IMR-90 (cell line): ENCODE measurements around the gene GAS6. TPM values are rescaled to one million over a fixed set of nuclear protein-coding genes. Genes with fewer than 3 reads are reported as not detected.

Source experiments
- ATAC-seq: fragments of 200-7000 bp; cut with Tn5 transposase; 2 replicates; pipeline ENCODE4 v1.9.1; 2020; ENCODE audit warnings: low read depth, mild to moderate bottlenecking, moderate library complexity
- BruUV-seq: library from RNA; stranded (reverse); fragments of 400-500 nt; replicated peaks from 2 replicates; lab custom pipeline; 2021; lab: Mats Ljungman, UMichigan
- CTCF ChIA-PET: fragments of 300-600 bp; formaldehyde crosslinking; extraction: SDS; loops from one replicate; lab custom pipeline; 2021; ENCODE audit warnings: antibody characterized with exemption; lab: Yijun Ruan, JAX
- POLR2A ChIA-PET: fragments of 300-600 bp; sonication (Branson Sonifier 250); formaldehyde crosslinking; loops from one replicate; lab custom pipeline; 2022; ENCODE audit warnings: antibody characterized with exemption; ENCODE audit not compliant: unreplicated experiment; lab: Charles Lee
- DNase-seq: peaks from one replicate; pipeline ENCODE4 v3.0.0; 2013
- H2AFZ ChIP-seq: replicated peaks from 2 replicates; pipeline ENCODE3; 2013; ENCODE audit warnings: low read length, mild to moderate bottlenecking; ENCODE audit not compliant: poor library complexity
- H2AK5ac ChIP-seq: 2 replicates; pipeline ENCODE4 v1.6.1; 2013; ENCODE audit warnings: low read depth, low read length, inconsistent platforms
- H2AK9ac ChIP-seq: replicated peaks from 2 replicates; pipeline ENCODE3; 2013; ENCODE audit warnings: mild to moderate bottlenecking, low read depth, low read length, moderate library complexity; ENCODE audit not compliant: poor library complexity
- H2BK120ac ChIP-seq: 2 replicates; pipeline ENCODE4 v1.6.1; 2013; ENCODE audit warnings: low read depth, low read length, inconsistent platforms
- H2BK15ac ChIP-seq: 3 replicates; pipeline ENCODE4 v1.6.1; 2013; ENCODE audit warnings: low read depth, low read length, inconsistent platforms
- H2BK20ac ChIP-seq: 2 replicates; pipeline ENCODE4 v1.6.1; 2013; ENCODE audit warnings: low read depth, mild to moderate bottlenecking, inconsistent platforms, low read length, moderate library complexity
- H2BK5ac ChIP-seq: 2 replicates; pipeline ENCODE4 v1.6.1; 2013; ENCODE audit warnings: mild to moderate bottlenecking, low read depth, low read length, inconsistent platforms; ENCODE audit not compliant: poor library complexity, severe bottlenecking
- H3K14ac ChIP-seq: replicated peaks from 2 replicates; pipeline ENCODE4 v1.6.1; 2013; ENCODE audit warnings: low read depth, low read length, inconsistent platforms
- H3K18ac ChIP-seq: 2 replicates; pipeline ENCODE4 v1.6.1; 2013; ENCODE audit warnings: low read depth, low read length, control low read depth
- H3K23ac ChIP-seq: 2 replicates; pipeline ENCODE4 v1.6.1; 2013; ENCODE audit warnings: low read depth, low read length, inconsistent platforms
- H3K27ac ChIP-seq: 2 replicates; pipeline ENCODE4 v1.5.1; 2013; ENCODE audit warnings: mild to moderate bottlenecking, control low read depth, low read length; ENCODE audit not compliant: insufficient read depth
- H3K27me3 ChIP-seq: 2 replicates; pipeline ENCODE4 v1.6.1; 2013; ENCODE audit warnings: low read length; ENCODE audit not compliant: control insufficient read depth, insufficient read depth
- H3K36me3 ChIP-seq: 2 replicates; pipeline ENCODE4 v1.6.1; 2013; ENCODE audit warnings: low read length, mixed read lengths; ENCODE audit not compliant: control insufficient read depth, insufficient read depth
- H3K4ac ChIP-seq: 2 replicates; pipeline ENCODE4 v1.6.1; 2013; ENCODE audit warnings: low read depth, low read length, inconsistent platforms
- H3K4me1 ChIP-seq: 2 replicates; pipeline ENCODE4 v1.6.1; 2013; ENCODE audit warnings: low read length, mixed read lengths; ENCODE audit not compliant: control insufficient read depth, insufficient read depth
- H3K4me2 ChIP-seq: 2 replicates; pipeline ENCODE4 v1.6.1; 2013; ENCODE audit warnings: low read depth, mild to moderate bottlenecking, control low read depth, low read length, moderate library complexity
- H3K4me3 ChIP-seq: 2 replicates; pipeline ENCODE4 v1.5.1; 2013; ENCODE audit warnings: low read depth, mild to moderate bottlenecking, control low read depth, low read length, moderate library complexity; ENCODE audit not compliant: insufficient read depth
- H3K56ac ChIP-seq: 2 replicates; pipeline ENCODE4 v1.6.1; 2013; ENCODE audit warnings: low read length, inconsistent platforms; ENCODE audit not compliant: insufficient read depth; ENCODE audit errors: extremely low read depth
- H3K79me1 ChIP-seq, 2 experiments: 2 replicates each; pipeline ENCODE4 v1.6.1; 2013; ENCODE audit warnings: low read length in 2 of 2, inconsistent platforms in 1 of 2, low read depth in 1 of 2
- H3K9ac ChIP-seq: 2 replicates; pipeline ENCODE4 v1.6.1; 2013; ENCODE audit warnings: low read depth, low read length, control low read depth
- H3K9me1 ChIP-seq: 2 replicates; pipeline ENCODE4 v1.6.1; 2013; ENCODE audit warnings: low read length, inconsistent platforms; ENCODE audit not compliant: insufficient read depth
- H3K9me3 ChIP-seq: 2 replicates; pipeline ENCODE4 v1.6.1; 2013; ENCODE audit warnings: low read length; ENCODE audit not compliant: control insufficient read depth, insufficient read depth
- H4K20me1 ChIP-seq: 2 replicates; pipeline ENCODE4 v1.6.1; 2013; ENCODE audit warnings: low read length, inconsistent platforms; ENCODE audit not compliant: insufficient read depth
- H4K5ac ChIP-seq: 2 replicates; pipeline ENCODE4 v1.6.1; 2013; ENCODE audit warnings: mild to moderate bottlenecking, low read depth, low read length, control low read depth
- H4K8ac ChIP-seq, 2 experiments: 2 replicates each; pipeline ENCODE4 v1.6.1; 2013; ENCODE audit warnings: low read depth in 2 of 2, low read length in 2 of 2, control low read depth in 1 of 2, inconsistent platforms in 1 of 2
- H4K91ac ChIP-seq: 2 replicates; pipeline ENCODE4 v1.6.1; 2013; ENCODE audit warnings: low read depth, low read length, inconsistent platforms; ENCODE audit not compliant: insufficient read depth
- BHLHE40 ChIP-seq: fragments of 150-350 bp; IDR thresholded peaks from 2 replicates; pipeline ENCODE4 v1.6.1; 2016; ENCODE audit warnings: mild to moderate bottlenecking, low read depth, low read length
- CEBPB ChIP-seq: IDR thresholded peaks from 2 replicates; pipeline ENCODE4 v1.6.1; 2012; ENCODE audit warnings: low read depth, low read length, improper control_type of control experiment
- CHD1 ChIP-seq: IDR thresholded peaks from 2 replicates; pipeline ENCODE4 v1.6.1; 2012; ENCODE audit warnings: low read depth, low read length, improper control_type of control experiment
- FOS ChIP-seq: fragments of 150-350 bp; IDR thresholded peaks from 2 replicates; pipeline ENCODE4 v1.6.1; 2016; ENCODE audit warnings: low read depth, low read length
- MAFK ChIP-seq: IDR thresholded peaks from 2 replicates; pipeline ENCODE4 v1.6.1; 2012; ENCODE audit warnings: low read depth, low read length, improper control_type of control experiment
- MAZ ChIP-seq: IDR thresholded peaks from 2 replicates; pipeline ENCODE4 v1.6.1; 2012; ENCODE audit warnings: low read depth, mild to moderate bottlenecking, low read length, improper control_type of control experiment, moderate library complexity, borderline replicate concordance
- MXI1 ChIP-seq: IDR thresholded peaks from 2 replicates; pipeline ENCODE4 v1.6.1; 2012; ENCODE audit warnings: low read depth, mild to moderate bottlenecking, low read length, moderate library complexity, borderline replicate concordance
- NFE2L2 ChIP-seq: fragments of 150-350 bp; IDR thresholded peaks from 2 replicates; pipeline ENCODE4 v1.6.1; 2016; ENCODE audit warnings: low read depth, mild to moderate bottlenecking, low read length
- POLR2A ChIP-seq: IDR thresholded peaks from 2 replicates; pipeline ENCODE4 v1.6.1; 2012; ENCODE audit warnings: mild to moderate bottlenecking, low read depth, low read length
- RAD21 ChIP-seq: IDR thresholded peaks from 2 replicates; pipeline ENCODE4 v1.6.1; 2012; ENCODE audit warnings: low read length, improper control_type of control experiment
- RCOR1 ChIP-seq: IDR thresholded peaks from 2 replicates; pipeline ENCODE4 v1.6.1; 2012; ENCODE audit warnings: mild to moderate bottlenecking, low read length, improper control_type of control experiment; ENCODE audit not compliant: insufficient replicate concordance
- RFX5 ChIP-seq: IDR thresholded peaks from 2 replicates; pipeline ENCODE4 v1.8.0; 2012; ENCODE audit warnings: low read depth, mild to moderate bottlenecking, low read length, moderate library complexity
- SMC3 ChIP-seq: fragments of 150-350 bp; IDR thresholded peaks from 2 replicates; pipeline ENCODE4 v1.6.1; 2016; ENCODE audit warnings: low read depth, mild to moderate bottlenecking, antibody characterized with exemption, low read length, moderate library complexity
- WGBS, 2 experiments: methylation state at CpG; one replicate each; pipeline versions ENCODE4 v1.1.5 to v1.1.7; 2013; ENCODE audit warnings: missing lambda C conversion rate in 2 of 2; ENCODE audit not compliant: insufficient read length in 1 of 2; ENCODE audit errors: extremely low coverage in 2 of 2; 5-methylcytosine and 5-hydroxymethylcytosine counted together
- dilution Hi-C: fragments of 300-500 bp; cut with HindIII; formaldehyde crosslinking; loops from one replicate; pipeline ENCODE4 v1.14.3; 2018; ENCODE audit warnings: low sequenced_read_pairs; ENCODE audit not compliant: unreplicated experiment
- in situ Hi-C: fragments of 300-500 bp; cut with MboI; formaldehyde crosslinking; loops from 3 replicates; pipeline ENCODE4 v1.14.3; 2019; ENCODE audit warnings: low sequenced_read_pairs, inconsistent platforms, mixed read lengths
- intact Hi-C: fragments of 100-400 bp; cut with micrococcal nuclease; formaldehyde crosslinking; loops from 2 replicates; pipeline ENCODE4 v1.10.0; 2022
- polyA plus RNA-seq, 3 experiments: library from polyadenylated mRNA; depleted of rRNA; stranded (reverse); fragments of >200 nt; gene quantifications; 2 replicates each; pipeline ENCODE4 v1.2.3, GENCODE V29; 2012; ENCODE audit warnings: low replicate concordance in 1 of 3
- total RNA-seq: library from RNA; depleted of rRNA; stranded (reverse); fragments of >200 nt; gene quantifications from 2 replicates; pipeline ENCODE4 v1.2.3, GENCODE V29; 2012
- TF ChIP-seq, protein P1 (sequence below): fragments of 150-350 bp; IDR thresholded peaks from 2 replicates; pipeline ENCODE4 v1.6.1; 2017; ENCODE audit warnings: mild to moderate bottlenecking, antibody characterized with exemption, low read length, low read depth
- TF ChIP-seq, protein P2 (sequence below): conservative IDR thresholded peaks from 2 replicates; pipeline ENCODE4 v1.5.1; 2012; ENCODE audit warnings: mild to moderate bottlenecking, low read depth, low read length, improper control_type of control experiment
- TF ChIP-seq, protein P3 (sequence below): fragments of 150-350 bp; IDR thresholded peaks from 2 replicates; pipeline ENCODE4 v1.6.1; 2016; ENCODE audit warnings: low read depth, mild to moderate bottlenecking, low read length, moderate library complexity, borderline replicate concordance

Gene GAS6
- total and polyA plus RNA-seq, 2 of the 4 experiments (the other 2 are of a cell fraction) = 220 to 823 TPM

DNA sequence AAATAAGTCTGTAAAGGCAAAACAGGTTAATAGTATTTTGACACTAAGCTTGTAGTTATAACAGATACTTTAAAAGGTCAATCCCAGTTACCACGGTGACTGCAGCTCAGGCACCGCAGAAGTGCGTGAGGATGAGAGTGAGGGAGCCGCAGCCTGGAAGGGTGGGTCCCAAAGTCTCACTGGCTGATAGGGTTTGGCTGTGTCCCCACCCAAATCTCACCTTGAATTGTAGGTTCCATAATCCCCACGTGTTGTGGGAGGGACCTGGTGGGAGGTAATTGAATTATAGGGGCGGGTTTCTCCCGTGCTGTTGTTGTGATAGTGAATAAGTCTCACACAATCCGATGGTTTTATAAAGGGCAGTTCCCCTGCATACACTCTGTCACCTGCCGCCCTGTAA, 40.0 kb upstream of the GAS6 start:
- no peaks in the 10 kb centered on the region for H3K27me3 ChIP-seq
- intact Hi-C loops = no loop called here
- no peak overlapping the region for H3K4me2 ChIP-seq
- H4K8ac ChIP-seq = peak overlapping the region; percentile 85 to 96
- no peak overlapping the region for H3K4me3 ChIP-seq
- WGBS, 2 experiments = no CpG with 5 or more reads among the region's 9 CpGs
- ChIA-PET CTCF (no interaction called here), POLR2A (no interaction called here)
- peak overlapping the region; percentile 91 for H2BK20ac ChIP-seq
- peak overlapping the region; percentile 31; the same call in 1 of the 2 replicates for H3K9ac ChIP-seq
- no peaks in the 10 kb centered on the region for H3K36me3 ChIP-seq
- H2AK9ac ChIP-seq = peak overlapping the region; percentile 77
- H3K4ac ChIP-seq = peak overlapping the region; percentile 99
- H3K56ac ChIP-seq = peak overlapping the region; percentile 72
- TF ChIP-seq RFX5 (no peak), MAZ (no peak), MXI1 (no peak), BHLHE40 (no peak), RAD21 (no peak), FOS (no peak), POLR2A (no peak), CEBPB (no peak), RCOR1 (no peak), SMC3 (no peak), MAFK (no peak), CHD1 (no peak), NFE2L2 (no peak)
- TF ChIP-seq, protein P1, sequence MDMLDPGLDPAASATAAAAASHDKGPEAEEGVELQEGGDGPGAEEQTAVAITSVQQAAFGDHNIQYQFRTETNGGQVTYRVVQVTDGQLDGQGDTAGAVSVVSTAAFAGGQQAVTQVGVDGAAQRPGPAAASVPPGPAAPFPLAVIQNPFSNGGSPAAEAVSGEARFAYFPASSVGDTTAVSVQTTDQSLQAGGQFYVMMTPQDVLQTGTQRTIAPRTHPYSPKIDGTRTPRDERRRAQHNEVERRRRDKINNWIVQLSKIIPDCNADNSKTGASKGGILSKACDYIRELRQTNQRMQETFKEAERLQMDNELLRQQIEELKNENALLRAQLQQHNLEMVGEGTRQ = no peak
- TF ChIP-seq, protein P2, sequence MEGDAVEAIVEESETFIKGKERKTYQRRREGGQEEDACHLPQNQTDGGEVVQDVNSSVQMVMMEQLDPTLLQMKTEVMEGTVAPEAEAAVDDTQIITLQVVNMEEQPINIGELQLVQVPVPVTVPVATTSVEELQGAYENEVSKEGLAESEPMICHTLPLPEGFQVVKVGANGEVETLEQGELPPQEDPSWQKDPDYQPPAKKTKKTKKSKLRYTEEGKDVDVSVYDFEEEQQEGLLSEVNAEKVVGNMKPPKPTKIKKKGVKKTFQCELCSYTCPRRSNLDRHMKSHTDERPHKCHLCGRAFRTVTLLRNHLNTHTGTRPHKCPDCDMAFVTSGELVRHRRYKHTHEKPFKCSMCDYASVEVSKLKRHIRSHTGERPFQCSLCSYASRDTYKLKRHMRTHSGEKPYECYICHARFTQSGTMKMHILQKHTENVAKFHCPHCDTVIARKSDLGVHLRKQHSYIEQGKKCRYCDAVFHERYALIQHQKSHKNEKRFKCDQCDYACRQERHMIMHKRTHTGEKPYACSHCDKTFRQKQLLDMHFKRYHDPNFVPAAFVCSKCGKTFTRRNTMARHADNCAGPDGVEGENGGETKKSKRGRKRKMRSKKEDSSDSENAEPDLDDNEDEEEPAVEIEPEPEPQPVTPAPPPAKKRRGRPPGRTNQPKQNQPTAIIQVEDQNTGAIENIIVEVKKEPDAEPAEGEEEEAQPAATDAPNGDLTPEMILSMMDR = no peak
- TF ChIP-seq, protein P3, sequence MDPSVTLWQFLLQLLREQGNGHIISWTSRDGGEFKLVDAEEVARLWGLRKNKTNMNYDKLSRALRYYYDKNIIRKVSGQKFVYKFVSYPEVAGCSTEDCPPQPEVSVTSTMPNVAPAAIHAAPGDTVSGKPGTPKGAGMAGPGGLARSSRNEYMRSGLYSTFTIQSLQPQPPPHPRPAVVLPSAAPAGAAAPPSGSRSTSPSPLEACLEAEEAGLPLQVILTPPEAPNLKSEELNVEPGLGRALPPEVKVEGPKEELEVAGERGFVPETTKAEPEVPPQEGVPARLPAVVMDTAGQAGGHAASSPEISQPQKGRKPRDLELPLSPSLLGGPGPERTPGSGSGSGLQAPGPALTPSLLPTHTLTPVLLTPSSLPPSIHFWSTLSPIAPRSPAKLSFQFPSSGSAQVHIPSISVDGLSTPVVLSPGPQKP = no peak
- peaks cover 27% of the 10 kb centered on the region for H3K4me1 ChIP-seq
- ATAC-seq = no peak
- no peaks in the 10 kb centered on the region for H4K20me1 ChIP-seq
- H3K23ac ChIP-seq = peak overlapping the region; percentile 94
- H2BK5ac ChIP-seq = peak overlapping the region; percentile 100
- H4K5ac ChIP-seq = peak overlapping the region; percentile 90
- peak overlapping the region; percentile 99 for H2AK5ac ChIP-seq
- BruUV-seq = no TSS peak
- no peaks in the 10 kb centered on the region for H3K9me3 ChIP-seq
- H3K9me1 ChIP-seq = peaks cover 7% of the 10 kb centered on the region
- peak overlapping the region; percentile 49 for H3K18ac ChIP-seq
- H3K27ac ChIP-seq = peak overlapping the region; percentile 85
- H2AFZ ChIP-seq = no peak overlapping the region
- no peak for DNase-seq
- peak overlapping the region; percentile 78 for H3K14ac ChIP-seq
- peaks cover 6 to 39% of the 10 kb centered on the region in 2 experiments; a peak in 3 of 4 replicates for H3K79me1 ChIP-seq
- H2BK15ac ChIP-seq = peak overlapping the region; percentile 90
- dilution Hi-C loops = no loop called here
- in situ Hi-C loops = no loop called here
- peak overlapping the region; percentile 92 for H2BK120ac ChIP-seq
- peak overlapping the region; percentile 99 for H4K91ac ChIP-seq
